B cell (primary cell): ENCODE measurements around the gene KIFBP. TPM values are rescaled to one million over a fixed set of nuclear protein-coding genes. Genes with fewer than 3 reads are reported as not detected.

Experiments
- ATAC-seq: fragments of 200-7000 bp; cut with Tn5 transposase; one replicate; pipeline ENCODE4 v1.10.0; 2021; ENCODE audit warnings: low read depth, mild to moderate bottlenecking, moderate number of reproducible peaks, moderate library complexity
- CTCF ChIA-PET: fragments of 350-600 bp; sonication (Branson Sonifier 250); formaldehyde crosslinking; loops from one replicate; lab custom pipeline; 2021; ENCODE audit warnings: antibody characterized with exemption, inconsistent platforms; lab: Charles Lee
- POLR2A ChIA-PET: fragments of 350-600 bp; sonication (Branson Sonifier 250); formaldehyde crosslinking; loops from one replicate; lab custom pipeline; 2021; ENCODE audit warnings: antibody characterized with exemption; lab: Charles Lee
- DNase-seq: peaks from one replicate; pipeline ENCODE4 v3.0.0; 2013
- H2AFZ ChIP-seq: 2 replicates; pipeline ENCODE4 v1.6.1; 2012; ENCODE audit warnings: mild to moderate bottlenecking, low read depth, low read length; ENCODE audit not compliant: insufficient read depth, poor library complexity, severe bottlenecking
- H3K27ac ChIP-seq, 2 donors: 1 replicate in 1 of 2; 2 replicates in 1 of 2; pipeline ENCODE4 v1.5.1; 2012 to 2013; ENCODE audit warnings: low read length in 2 of 2, mild to moderate bottlenecking in 2 of 2, moderate library complexity in 1 of 2
- H3K27me3 ChIP-seq, 4 experiments: fragments of 200-600 bp in 1 of 4; sonication (generic) in 1 of 4; replicated peaks in 1 of 4; 1 replicate in 2 of 4; 2 replicates in 2 of 4; pipeline versions ENCODE4 v1.6.1 to v1.7.0; 2013 to 2016; ENCODE audit warnings: low read length in 3 of 4, mild to moderate bottlenecking in 2 of 4, mixed read lengths in 1 of 4, moderate library complexity in 1 of 4; ENCODE audit not compliant: insufficient read depth in 4 of 4, control insufficient read depth in 3 of 4; ENCODE audit errors: control extremely low read depth in 1 of 4
- H3K36me3 ChIP-seq, 2 experiments: replicated peaks in 1 of 2; 1 replicate in 1 of 2; 2 replicates in 1 of 2; pipeline versions ENCODE4 v1.6.1 to v1.7.1; 2013; ENCODE audit warnings: low read length in 1 of 2; ENCODE audit not compliant: insufficient read depth in 2 of 2, control insufficient read depth in 1 of 2; ENCODE audit errors: control extremely low read depth in 1 of 2, extremely low read depth in 1 of 2
- H3K4me1 ChIP-seq, 2 donors: fragments of 200-600 bp in 1 of 2; sonication (generic) in 1 of 2; 1 replicate in 1 of 2; 2 replicates in 1 of 2; pipeline versions ENCODE4 v1.5.1 to v1.6.1; 2013 to 2017; ENCODE audit warnings: low read length in 2 of 2; ENCODE audit not compliant: control insufficient read depth in 2 of 2, insufficient read depth in 2 of 2
- H3K4me2 ChIP-seq: replicated peaks from 2 replicates; pipeline ENCODE3; 2012; ENCODE audit warnings: mild to moderate bottlenecking, low read depth, low read length; ENCODE audit not compliant: poor library complexity, severe bottlenecking
- H3K4me3 ChIP-seq, 5 experiments: fragments of 200-600 bp in 1 of 5; sonication (generic) in 1 of 5; 1 replicate in 3 of 5; 2 replicates in 2 of 5; pipeline versions ENCODE4 v1.5.1 to v1.7.0; 2011 to 2016; ENCODE audit warnings: low read length in 4 of 5, mild to moderate bottlenecking in 4 of 5, low read depth in 2 of 5, control low read depth in 1 of 5, moderate library complexity in 1 of 5; ENCODE audit not compliant: insufficient read depth in 1 of 5; ENCODE audit errors: control extremely low read depth in 1 of 5, extremely low read depth in 1 of 5
- H3K79me2 ChIP-seq: fragments of 200-600 bp; sonication (generic); one replicate; pipeline ENCODE4 v1.6.0; 2016; ENCODE audit warnings: low read length; ENCODE audit not compliant: control insufficient read depth, insufficient read depth
- H3K9ac ChIP-seq: fragments of 200-600 bp; sonication (generic); 2 replicates; pipeline ENCODE4 v1.6.1; 2017; ENCODE audit warnings: mild to moderate bottlenecking, low read length, moderate library complexity
- H3K9me3 ChIP-seq, 3 donors: one replicate each; pipeline versions ENCODE4 v1.6.1 to v1.7.1; 2013; ENCODE audit warnings: low read length in 2 of 3; ENCODE audit not compliant: control insufficient read depth in 2 of 3, insufficient read depth in 1 of 3; ENCODE audit errors: control extremely low read depth in 1 of 3
- H4K20me1 ChIP-seq: 2 replicates; pipeline ENCODE4 v1.6.0; 2012; ENCODE audit warnings: mild to moderate bottlenecking, low read length; ENCODE audit not compliant: insufficient read depth, control insufficient read depth, poor library complexity, severe bottlenecking
- H3K27ac Mint-ChIP-seq: one replicate; pipeline ENCODE4 v1.8.0; 2021; ENCODE audit warnings: mixed read lengths
- H3K27me3 Mint-ChIP-seq: one replicate; pipeline ENCODE4 v1.8.0; 2021; ENCODE audit warnings: mixed read lengths
- H3K4me1 Mint-ChIP-seq: one replicate; pipeline ENCODE4 v1.8.0; 2021; ENCODE audit warnings: mixed read lengths
- H3K4me3 Mint-ChIP-seq: one replicate; pipeline ENCODE4 v1.8.0; 2021; ENCODE audit warnings: mixed read lengths
- H3K9me3 Mint-ChIP-seq: one replicate; pipeline ENCODE4 v1.8.0; 2022; ENCODE audit warnings: mixed read lengths; ENCODE audit not compliant: insufficient read depth
- EZH2 ChIP-seq: IDR thresholded peaks from 2 replicates; pipeline ENCODE4 v1.6.1; 2012; ENCODE audit warnings: borderline replicate concordance, low read depth, mild to moderate bottlenecking, moderate library complexity, low read length; ENCODE audit not compliant: insufficient read depth, poor library complexity, severe bottlenecking
- WGBS: methylation state at CpG from one replicate; pipeline ENCODE4 v1.1.5; 2013; ENCODE audit warnings: missing lambda C conversion rate; ENCODE audit not compliant: insufficient coverage; 5-methylcytosine and 5-hydroxymethylcytosine counted together
- intact Hi-C: fragments of 100-400 bp; cut with micrococcal nuclease; formaldehyde crosslinking; loops from one replicate; pipeline ENCODE4 v1.10.0; 2022
- polyA plus RNA-seq: library from polyadenylated mRNA; depleted of rRNA; stranded (reverse); fragments of >200 nt; gene quantifications from 2 replicates; pipeline ENCODE4 v1.2.3, GENCODE V29; 2012
- total RNA-seq, 2 donors: library from RNA; stranded (reverse); fragments of 120-200 nt in 1 of 2; gene quantifications; 1 replicate in 1 of 2; 2 replicates in 1 of 2; pipeline versions ENCODE4 v1.2.3 to v1.2.4, GENCODE V29; 2013 to 2022
- TF ChIP-seq, protein P1 (sequence below): fragments of 200-600 bp; IDR thresholded peaks from one replicate; pipeline ENCODE4 v1.8.0; 2022; ENCODE audit warnings: antibody characterized with exemption, mild to moderate bottlenecking

Gene KIFBP
- total and polyA plus RNA-seq, 2 donors (not counting 1 experiment from before 2014, with no cell fraction given), result 5.2 to 13.5 TPM

- WGBS, result 100% methylated on average over 1 of the region's 4 CpGs
- Histone ChIP-seq H3K4me2 (no peak overlapping the region), H2AFZ (no peak overlapping the region), H4K20me1 (peaks cover 44% of the 10 kb centered on the region), H3K9ac (no peak overlapping the region), H3K36me3 (peaks cover 4 to 48% of the 10 kb centered on the region in 2 experiments), H3K4me1 (peaks cover 7 to 30% of the 10 kb centered on the region in 2 donors), H3K27ac (no peak overlapping the region), H3K9me3 (no peaks in the 10 kb centered on the region), H3K27me3 (no peaks in the 10 kb centered on the region), H3K79me2 (peaks cover 88% of the 10 kb centered on the region), H3K4me3 (no peak overlapping the region)
- peak overlapping the region; percentile 3 for H3K27ac Mint-ChIP-seq
- intact Hi-C loops, result loop anchor here (5.0 to 10.0 kb wide), 3 partner anchors 357 to 883 kb away; partner anchors contain the start of genes HERC4 and RUFY2
- H3K27me3 Mint-ChIP-seq, result no peaks in the 10 kb centered on the region
- ChIA-PET CTCF (interaction anchor here (0.7 to 1.4 kb wide), 2 partner anchors 24 to 133 kb away, joined by 3 to 4 read pairs; no protein-coding TSS in a partner anchor), POLR2A (no interaction called here)
- DNase-seq, result peak; percentile 7
- TF ChIP-seq, protein P1, sequence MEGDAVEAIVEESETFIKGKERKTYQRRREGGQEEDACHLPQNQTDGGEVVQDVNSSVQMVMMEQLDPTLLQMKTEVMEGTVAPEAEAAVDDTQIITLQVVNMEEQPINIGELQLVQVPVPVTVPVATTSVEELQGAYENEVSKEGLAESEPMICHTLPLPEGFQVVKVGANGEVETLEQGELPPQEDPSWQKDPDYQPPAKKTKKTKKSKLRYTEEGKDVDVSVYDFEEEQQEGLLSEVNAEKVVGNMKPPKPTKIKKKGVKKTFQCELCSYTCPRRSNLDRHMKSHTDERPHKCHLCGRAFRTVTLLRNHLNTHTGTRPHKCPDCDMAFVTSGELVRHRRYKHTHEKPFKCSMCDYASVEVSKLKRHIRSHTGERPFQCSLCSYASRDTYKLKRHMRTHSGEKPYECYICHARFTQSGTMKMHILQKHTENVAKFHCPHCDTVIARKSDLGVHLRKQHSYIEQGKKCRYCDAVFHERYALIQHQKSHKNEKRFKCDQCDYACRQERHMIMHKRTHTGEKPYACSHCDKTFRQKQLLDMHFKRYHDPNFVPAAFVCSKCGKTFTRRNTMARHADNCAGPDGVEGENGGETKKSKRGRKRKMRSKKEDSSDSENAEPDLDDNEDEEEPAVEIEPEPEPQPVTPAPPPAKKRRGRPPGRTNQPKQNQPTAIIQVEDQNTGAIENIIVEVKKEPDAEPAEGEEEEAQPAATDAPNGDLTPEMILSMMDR, result no peak
- no peak for TF ChIP-seq EZH2
- H3K4me1 Mint-ChIP-seq, result peaks cover 40% of the 10 kb centered on the region
- no peak overlapping the region for H3K4me3 Mint-ChIP-seq
- H3K9me3 Mint-ChIP-seq, result no peaks in the 10 kb centered on the region
- no peak for ATAC-seq
Observed at GRCh38 chr10:68959695-68960527, 28.7 kb upstream of the KIFBP start.

GRCh38 chr10:68963151-68963550 is 25.5 kb upstream of the KIFBP start:
- no peak overlapping the region for H3K4me2 ChIP-seq
- H3K9me3 ChIP-seq, result no peaks in the 10 kb centered on the region
- H3K27me3 Mint-ChIP-seq, result no peaks in the 10 kb centered on the region
- DNase-seq (no peak), ATAC-seq (no peak)
- peaks cover 12 to 78% of the 10 kb centered on the region in 2 experiments for H3K36me3 ChIP-seq
- ChIA-PET CTCF (interaction anchor here (0.6 kb wide), 1 partner anchor 631 kb away, joined by 3 read pairs; the partner anchor contains the start of gene PBLD), POLR2A (no interaction called here)
- no peak overlapping the region for H2AFZ ChIP-seq
- no peak overlapping the region for H3K27ac ChIP-seq
- peaks cover 81% of the 10 kb centered on the region for H3K79me2 ChIP-seq
- no peak overlapping the region for H3K4me3 ChIP-seq
- peaks cover 23% of the 10 kb centered on the region for H3K4me1 Mint-ChIP-seq
- no peak overlapping the region for H3K27ac Mint-ChIP-seq
- peaks cover 0 to 6% of the 10 kb centered on the region in 2 donors for H3K4me1 ChIP-seq
- no peaks in the 10 kb centered on the region for H3K9me3 Mint-ChIP-seq
- H4K20me1 ChIP-seq, result peaks cover 46% of the 10 kb centered on the region
- H3K9ac ChIP-seq, result no peak overlapping the region
- H3K27me3 ChIP-seq, result no peaks in the 10 kb centered on the region
- H3K4me3 Mint-ChIP-seq, result no peak overlapping the region
- intact Hi-C loops, result no loop called here
- 100% methylated on average over 1 of the region's 4 CpGs for WGBS
- TF ChIP-seq, protein P1, result no peak
- TF ChIP-seq EZH2, result no peak
